WTC11 (cell line): ENCODE data around the gene C5orf58. TPM values are rescaled to one million over a fixed set of nuclear protein-coding genes. Genes with fewer than 3 reads are reported as not detected.

Experiments
- ATAC-seq: fragments of 200-7000 bp; cut with Tn5 transposase; 2 replicates; pipeline ENCODE4 v1.10.0; 2021; ENCODE audit warnings: mild to moderate bottlenecking, moderate library complexity
- CTCF ChIA-PET: fragments of 300-600 bp; sonication (Branson Sonifier 250); formaldehyde crosslinking; loops from one replicate; lab custom pipeline; 2021; ENCODE audit warnings: antibody characterized with exemption; lab: Charles Lee
- POLR2A ChIA-PET: fragments of 350-600 bp; sonication (Branson Sonifier 250); formaldehyde crosslinking; loops from one replicate; lab custom pipeline; 2021; ENCODE audit warnings: antibody characterized with exemption; lab: Charles Lee
- DNase-seq: peaks from one replicate; pipeline ENCODE4 v3.0.0; 2021; ENCODE audit warnings: low spot score
- H3K27ac Mint-ChIP-seq: 2 replicates; pipeline ENCODE4 v1.8.0; 2021; ENCODE audit warnings: mixed read lengths
- H3K27me3 Mint-ChIP-seq: 2 replicates; pipeline ENCODE4 v1.8.0; 2021; ENCODE audit warnings: low read depth, mild to moderate bottlenecking, moderate library complexity, mixed read lengths
- H3K36me3 Mint-ChIP-seq: 2 replicates; pipeline ENCODE4 v1.8.0; 2021; ENCODE audit warnings: mixed read lengths
- H3K4me1 Mint-ChIP-seq: 2 replicates; pipeline ENCODE4 v1.8.0; 2022; ENCODE audit warnings: mixed read lengths
- H3K4me3 Mint-ChIP-seq: 2 replicates; pipeline ENCODE4 v1.8.0; 2021; ENCODE audit warnings: mild to moderate bottlenecking, moderate library complexity, mixed read lengths
- H3K9me3 Mint-ChIP-seq: 2 replicates; pipeline ENCODE4 v1.8.0; 2021; ENCODE audit warnings: mixed read lengths
- EMX1 ChIP-seq: fragments of 250-450 bp; sonication (Bioruptor Pico); IDR thresholded peaks from 2 replicates; pipeline ENCODE4 v1.8.0; 2021; ENCODE audit warnings: mild to moderate bottlenecking
- GABPB1 ChIP-seq: sonication (generic); formaldehyde crosslinking; IDR thresholded peaks from 2 replicates; pipeline ENCODE4 v1.8.1; 2023; ENCODE audit warnings: mild to moderate bottlenecking, missing genetic modification reagents
- GTF2I ChIP-seq: fragments of 250-450 bp; sonication (Bioruptor Pico); conservative IDR thresholded peaks from 2 replicates; pipeline ENCODE4 v1.4.0; 2021; ENCODE audit warnings: mild to moderate bottlenecking
- NFATC4 ChIP-seq: fragments of 250-450 bp; sonication (Bioruptor Pico); IDR thresholded peaks from 2 replicates; pipeline ENCODE4 v1.9.0; 2021; ENCODE audit warnings: mild to moderate bottlenecking
- OVOL2 ChIP-seq: fragments of 250-450 bp; sonication (Bioruptor Pico); IDR thresholded peaks from 2 replicates; pipeline ENCODE4 v1.9.0; 2021; ENCODE audit warnings: mild to moderate bottlenecking, borderline replicate concordance
- PRRX2 ChIP-seq: fragments of 250-450 bp; sonication (Bioruptor Pico); IDR thresholded peaks from 2 replicates; pipeline ENCODE4 v1.8.0; 2021; ENCODE audit warnings: mild to moderate bottlenecking
- TCF7 ChIP-seq: sonication (generic); formaldehyde crosslinking; IDR thresholded peaks from 2 replicates; pipeline ENCODE4 v1.8.0; 2022; ENCODE audit warnings: mild to moderate bottlenecking, low read depth, missing genetic modification reagents, moderate library complexity
- ZNF396 ChIP-seq: fragments of 250-450 bp; sonication (Bioruptor Pico); IDR thresholded peaks from 2 replicates; pipeline ENCODE4 v1.8.0; 2021; ENCODE audit warnings: mild to moderate bottlenecking, moderate library complexity, borderline replicate concordance
- ZNF416 ChIP-seq: fragments of 250-450 bp; sonication (Bioruptor Pico); IDR thresholded peaks from 2 replicates; pipeline ENCODE4 v1.9.0; 2021; ENCODE audit warnings: mild to moderate bottlenecking, inconsistent platforms
- total RNA-seq: library from RNA; stranded (reverse); gene quantifications from 3 replicates; pipeline ENCODE4 v1.2.3, GENCODE V29; 2021
- TF ChIP-seq, protein P1 (sequence below): fragments of 250-450 bp; sonication (Bioruptor Pico); IDR thresholded peaks from 2 replicates; pipeline ENCODE4 v1.9.0; 2021; ENCODE audit warnings: mild to moderate bottlenecking
- TF ChIP-seq, protein P2 (sequence below): fragments of 250-450 bp; sonication (Bioruptor Pico); IDR thresholded peaks from 2 replicates; pipeline ENCODE4 v2.1.2; 2022; ENCODE audit warnings: mild to moderate bottlenecking, moderate library complexity
- TF ChIP-seq, protein P3 (sequence below): fragments of 250-450 bp; sonication (Bioruptor Pico); IDR thresholded peaks from 2 replicates; pipeline ENCODE4 v1.8.0; 2021; ENCODE audit warnings: mild to moderate bottlenecking
- TF ChIP-seq, protein P4 (sequence below): sonication (generic); formaldehyde crosslinking; IDR thresholded peaks from 2 replicates; pipeline ENCODE4 v1.8.1; 2022; ENCODE audit warnings: mild to moderate bottlenecking, missing genetic modification reagents, moderate library complexity, borderline replicate concordance
- TF ChIP-seq, protein P5 (sequence below): sonication (generic); formaldehyde crosslinking; IDR thresholded peaks from 2 replicates; pipeline ENCODE4 v1.8.1; 2022; ENCODE audit warnings: low read depth, mild to moderate bottlenecking, moderate library complexity, missing genetic modification reagents, borderline replicate concordance
- TF ChIP-seq, protein P6 (sequence below): sonication (generic); formaldehyde crosslinking; IDR thresholded peaks from 2 replicates; pipeline ENCODE4 v1.8.0; 2022; ENCODE audit warnings: mild to moderate bottlenecking, missing genetic modification reagents
- TF ChIP-seq, protein P7 (sequence below): fragments of 200-600 bp; IDR thresholded peaks from 2 replicates; pipeline ENCODE4 v1.8.0; 2022; ENCODE audit warnings: antibody characterized with exemption
- TF ChIP-seq, protein P8 (sequence below): fragments of 250-450 bp; sonication (Bioruptor Pico); conservative IDR thresholded peaks from 2 replicates; pipeline ENCODE4 v1.9.0; 2021; ENCODE audit warnings: mild to moderate bottlenecking
- TF ChIP-seq, protein P9 (sequence below): fragments of 250-450 bp; sonication (Bioruptor Pico); IDR thresholded peaks from 2 replicates; pipeline ENCODE4 v1.9.0; 2021; ENCODE audit warnings: mild to moderate bottlenecking
- TF ChIP-seq, protein P10 (sequence below): sonication (generic); formaldehyde crosslinking; IDR thresholded peaks from 2 replicates; pipeline ENCODE4 v1.8.1; 2023; ENCODE audit warnings: mild to moderate bottlenecking, missing genetic modification reagents, moderate library complexity

C5orf58 gene
- total RNA-seq, 1 experiment from 2014 or later: 2.0 TPM

DNA sequence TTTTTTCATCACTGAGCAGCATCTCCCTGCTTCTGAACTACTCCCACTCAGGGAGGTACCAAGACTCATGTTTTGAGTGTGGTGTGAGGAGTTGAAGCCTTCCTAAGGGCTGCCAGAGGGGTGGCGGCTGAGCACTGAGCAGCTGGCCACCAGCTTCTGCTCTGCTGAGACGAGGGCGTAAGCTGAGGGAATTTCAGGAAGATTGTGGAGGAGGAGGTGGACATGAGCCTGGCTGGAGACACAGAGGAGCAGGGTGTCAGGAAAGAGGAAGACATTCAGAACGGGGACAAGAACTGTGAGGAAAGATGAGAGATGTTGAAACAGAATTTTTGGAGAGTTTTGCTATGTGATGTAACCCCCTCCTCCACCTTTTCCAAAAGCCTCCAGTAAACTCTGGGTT lies 57.0 kb downstream of the C5orf58 start:
- DNase-seq (no peak), ATAC-seq (no peak)
- H3K9me3 Mint-ChIP-seq: peaks cover 38% of the 10 kb centered on the region
- ChIA-PET POLR2A (no interaction called here), CTCF (no interaction called here)
- H3K4me1 Mint-ChIP-seq: peaks cover 34% of the 10 kb centered on the region
- no peak overlapping the region for H3K27ac Mint-ChIP-seq
- TF ChIP-seq, protein P1, sequence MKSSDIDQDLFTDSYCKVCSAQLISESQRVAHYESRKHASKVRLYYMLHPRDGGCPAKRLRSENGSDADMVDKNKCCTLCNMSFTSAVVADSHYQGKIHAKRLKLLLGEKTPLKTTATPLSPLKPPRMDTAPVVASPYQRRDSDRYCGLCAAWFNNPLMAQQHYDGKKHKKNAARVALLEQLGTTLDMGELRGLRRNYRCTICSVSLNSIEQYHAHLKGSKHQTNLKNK: no peak
- TF ChIP-seq GTF2I (no peak), TCF7 (CRISPR knock-in tag) (no peak)
- TF ChIP-seq, protein P2, sequence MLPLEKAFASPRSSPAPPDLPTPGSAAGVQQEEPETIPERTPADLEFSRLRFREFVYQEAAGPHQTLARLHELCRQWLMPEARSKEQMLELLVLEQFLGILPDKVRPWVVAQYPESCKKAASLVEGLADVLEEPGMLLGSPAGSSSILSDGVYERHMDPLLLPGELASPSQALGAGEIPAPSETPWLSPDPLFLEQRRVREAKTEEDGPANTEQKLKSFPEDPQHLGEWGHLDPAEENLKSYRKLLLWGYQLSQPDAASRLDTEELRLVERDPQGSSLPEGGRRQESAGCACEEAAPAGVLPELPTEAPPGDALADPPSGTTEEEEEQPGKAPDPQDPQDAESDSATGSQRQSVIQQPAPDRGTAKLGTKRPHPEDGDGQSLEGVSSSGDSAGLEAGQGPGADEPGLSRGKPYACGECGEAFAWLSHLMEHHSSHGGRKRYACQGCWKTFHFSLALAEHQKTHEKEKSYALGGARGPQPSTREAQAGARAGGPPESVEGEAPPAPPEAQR (CRISPR knock-in tag): no peak
- TF ChIP-seq, protein P3, sequence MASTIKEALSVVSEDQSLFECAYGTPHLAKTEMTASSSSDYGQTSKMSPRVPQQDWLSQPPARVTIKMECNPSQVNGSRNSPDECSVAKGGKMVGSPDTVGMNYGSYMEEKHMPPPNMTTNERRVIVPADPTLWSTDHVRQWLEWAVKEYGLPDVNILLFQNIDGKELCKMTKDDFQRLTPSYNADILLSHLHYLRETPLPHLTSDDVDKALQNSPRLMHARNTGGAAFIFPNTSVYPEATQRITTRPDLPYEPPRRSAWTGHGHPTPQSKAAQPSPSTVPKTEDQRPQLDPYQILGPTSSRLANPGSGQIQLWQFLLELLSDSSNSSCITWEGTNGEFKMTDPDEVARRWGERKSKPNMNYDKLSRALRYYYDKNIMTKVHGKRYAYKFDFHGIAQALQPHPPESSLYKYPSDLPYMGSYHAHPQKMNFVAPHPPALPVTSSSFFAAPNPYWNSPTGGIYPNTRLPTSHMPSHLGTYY (CRISPR knock-in tag): no peak
- TF ChIP-seq, protein P4, sequence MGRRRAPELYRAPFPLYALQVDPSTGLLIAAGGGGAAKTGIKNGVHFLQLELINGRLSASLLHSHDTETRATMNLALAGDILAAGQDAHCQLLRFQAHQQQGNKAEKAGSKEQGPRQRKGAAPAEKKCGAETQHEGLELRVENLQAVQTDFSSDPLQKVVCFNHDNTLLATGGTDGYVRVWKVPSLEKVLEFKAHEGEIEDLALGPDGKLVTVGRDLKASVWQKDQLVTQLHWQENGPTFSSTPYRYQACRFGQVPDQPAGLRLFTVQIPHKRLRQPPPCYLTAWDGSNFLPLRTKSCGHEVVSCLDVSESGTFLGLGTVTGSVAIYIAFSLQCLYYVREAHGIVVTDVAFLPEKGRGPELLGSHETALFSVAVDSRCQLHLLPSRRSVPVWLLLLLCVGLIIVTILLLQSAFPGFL (CRISPR knock-in tag): no peak
- TF ChIP-seq, protein P5, sequence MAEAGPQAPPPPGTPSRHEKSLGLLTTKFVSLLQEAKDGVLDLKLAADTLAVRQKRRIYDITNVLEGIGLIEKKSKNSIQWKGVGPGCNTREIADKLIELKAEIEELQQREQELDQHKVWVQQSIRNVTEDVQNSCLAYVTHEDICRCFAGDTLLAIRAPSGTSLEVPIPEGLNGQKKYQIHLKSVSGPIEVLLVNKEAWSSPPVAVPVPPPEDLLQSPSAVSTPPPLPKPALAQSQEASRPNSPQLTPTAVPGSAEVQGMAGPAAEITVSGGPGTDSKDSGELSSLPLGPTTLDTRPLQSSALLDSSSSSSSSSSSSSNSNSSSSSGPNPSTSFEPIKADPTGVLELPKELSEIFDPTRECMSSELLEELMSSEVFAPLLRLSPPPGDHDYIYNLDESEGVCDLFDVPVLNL (CRISPR knock-in tag): no peak
- TF ChIP-seq, protein P6, sequence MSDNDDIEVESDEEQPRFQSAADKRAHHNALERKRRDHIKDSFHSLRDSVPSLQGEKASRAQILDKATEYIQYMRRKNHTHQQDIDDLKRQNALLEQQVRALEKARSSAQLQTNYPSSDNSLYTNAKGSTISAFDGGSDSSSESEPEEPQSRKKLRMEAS: no peak
- peaks cover 26% of the 10 kb centered on the region for H3K36me3 Mint-ChIP-seq
- H3K4me3 Mint-ChIP-seq: no peak overlapping the region
- H3K27me3 Mint-ChIP-seq: peaks cover 16% of the 10 kb centered on the region

DNA sequence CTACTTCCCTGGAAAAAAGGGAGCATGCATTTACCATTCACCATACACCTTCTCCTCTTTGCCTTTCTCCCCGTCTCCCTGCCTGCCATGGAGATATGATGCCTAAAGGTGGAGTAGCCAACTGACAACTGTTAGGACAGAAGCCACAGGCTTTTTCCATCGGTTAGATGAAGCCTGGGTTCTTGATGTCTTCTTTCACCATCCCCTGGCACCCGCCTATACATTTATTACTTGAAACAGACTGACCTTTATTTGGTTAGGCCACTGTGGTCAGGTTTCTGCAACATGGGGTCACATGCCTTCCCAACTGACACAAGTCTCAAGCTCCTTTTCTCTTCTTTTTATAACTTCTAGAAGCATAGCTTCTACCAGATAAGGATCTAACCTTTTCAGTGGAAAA lies 57.7 kb downstream of the C5orf58 start:
- Mint-ChIP-seq H3K36me3 (peaks cover 20% of the 10 kb centered on the region), H3K9me3 (peaks cover 33% of the 10 kb centered on the region), H3K27ac (no peak overlapping the region), H3K27me3 (peaks cover 16% of the 10 kb centered on the region), H3K4me1 (peaks cover 29% of the 10 kb centered on the region), H3K4me3 (no peak overlapping the region)
- ATAC-seq (no peak), DNase-seq (no peak)
- POLR2A ChIA-PET: no interaction called here
- CTCF ChIA-PET: no interaction called here
- TF ChIP-seq, protein P7, sequence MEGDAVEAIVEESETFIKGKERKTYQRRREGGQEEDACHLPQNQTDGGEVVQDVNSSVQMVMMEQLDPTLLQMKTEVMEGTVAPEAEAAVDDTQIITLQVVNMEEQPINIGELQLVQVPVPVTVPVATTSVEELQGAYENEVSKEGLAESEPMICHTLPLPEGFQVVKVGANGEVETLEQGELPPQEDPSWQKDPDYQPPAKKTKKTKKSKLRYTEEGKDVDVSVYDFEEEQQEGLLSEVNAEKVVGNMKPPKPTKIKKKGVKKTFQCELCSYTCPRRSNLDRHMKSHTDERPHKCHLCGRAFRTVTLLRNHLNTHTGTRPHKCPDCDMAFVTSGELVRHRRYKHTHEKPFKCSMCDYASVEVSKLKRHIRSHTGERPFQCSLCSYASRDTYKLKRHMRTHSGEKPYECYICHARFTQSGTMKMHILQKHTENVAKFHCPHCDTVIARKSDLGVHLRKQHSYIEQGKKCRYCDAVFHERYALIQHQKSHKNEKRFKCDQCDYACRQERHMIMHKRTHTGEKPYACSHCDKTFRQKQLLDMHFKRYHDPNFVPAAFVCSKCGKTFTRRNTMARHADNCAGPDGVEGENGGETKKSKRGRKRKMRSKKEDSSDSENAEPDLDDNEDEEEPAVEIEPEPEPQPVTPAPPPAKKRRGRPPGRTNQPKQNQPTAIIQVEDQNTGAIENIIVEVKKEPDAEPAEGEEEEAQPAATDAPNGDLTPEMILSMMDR: no peak
- TF ChIP-seq ZNF416 (CRISPR knock-in tag): no peak
- no peak for TF ChIP-seq GABPB1 (CRISPR knock-in tag)
- TF ChIP-seq, protein P8, sequence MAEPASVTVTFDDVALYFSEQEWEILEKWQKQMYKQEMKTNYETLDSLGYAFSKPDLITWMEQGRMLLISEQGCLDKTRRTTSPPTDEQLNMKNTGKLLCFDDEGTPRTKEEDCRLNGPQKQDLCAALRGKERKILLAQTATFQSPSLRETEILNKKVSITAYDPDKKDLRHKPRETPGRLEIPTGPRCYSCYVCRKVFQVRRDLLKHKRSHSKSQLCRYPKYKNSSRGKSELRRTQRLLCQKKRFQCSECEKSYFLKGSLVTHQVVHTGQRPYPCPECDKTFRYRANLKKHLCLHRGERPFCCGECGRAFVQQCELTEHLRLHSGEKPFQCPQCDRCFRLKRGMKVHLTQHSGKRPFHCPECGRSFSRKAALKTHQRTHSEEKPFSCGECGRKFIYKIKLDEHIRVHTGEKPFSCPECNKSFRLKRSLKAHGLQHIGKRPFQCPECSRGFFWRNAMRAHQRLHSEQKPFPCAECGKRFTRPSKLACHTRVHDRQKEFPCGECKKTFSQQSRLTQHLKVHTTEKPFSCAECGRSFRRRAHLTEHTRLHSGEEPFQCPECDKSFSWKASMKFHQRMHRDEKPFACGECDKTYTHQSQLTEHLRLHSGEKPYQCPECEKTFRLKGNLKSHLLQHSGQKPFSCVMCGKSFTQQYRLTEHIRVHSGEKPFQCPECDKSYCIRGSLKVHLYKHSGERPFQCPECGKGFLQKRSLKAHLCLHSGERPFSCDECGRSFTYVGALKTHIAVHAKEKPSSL: no peak
- TF ChIP-seq PRRX2: no peak
- TF ChIP-seq OVOL2 (CRISPR knock-in tag): no peak
- TF ChIP-seq, protein P9, sequence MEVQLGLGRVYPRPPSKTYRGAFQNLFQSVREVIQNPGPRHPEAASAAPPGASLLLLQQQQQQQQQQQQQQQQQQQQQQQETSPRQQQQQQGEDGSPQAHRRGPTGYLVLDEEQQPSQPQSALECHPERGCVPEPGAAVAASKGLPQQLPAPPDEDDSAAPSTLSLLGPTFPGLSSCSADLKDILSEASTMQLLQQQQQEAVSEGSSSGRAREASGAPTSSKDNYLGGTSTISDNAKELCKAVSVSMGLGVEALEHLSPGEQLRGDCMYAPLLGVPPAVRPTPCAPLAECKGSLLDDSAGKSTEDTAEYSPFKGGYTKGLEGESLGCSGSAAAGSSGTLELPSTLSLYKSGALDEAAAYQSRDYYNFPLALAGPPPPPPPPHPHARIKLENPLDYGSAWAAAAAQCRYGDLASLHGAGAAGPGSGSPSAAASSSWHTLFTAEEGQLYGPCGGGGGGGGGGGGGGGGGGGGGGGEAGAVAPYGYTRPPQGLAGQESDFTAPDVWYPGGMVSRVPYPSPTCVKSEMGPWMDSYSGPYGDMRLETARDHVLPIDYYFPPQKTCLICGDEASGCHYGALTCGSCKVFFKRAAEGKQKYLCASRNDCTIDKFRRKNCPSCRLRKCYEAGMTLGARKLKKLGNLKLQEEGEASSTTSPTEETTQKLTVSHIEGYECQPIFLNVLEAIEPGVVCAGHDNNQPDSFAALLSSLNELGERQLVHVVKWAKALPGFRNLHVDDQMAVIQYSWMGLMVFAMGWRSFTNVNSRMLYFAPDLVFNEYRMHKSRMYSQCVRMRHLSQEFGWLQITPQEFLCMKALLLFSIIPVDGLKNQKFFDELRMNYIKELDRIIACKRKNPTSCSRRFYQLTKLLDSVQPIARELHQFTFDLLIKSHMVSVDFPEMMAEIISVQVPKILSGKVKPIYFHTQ (CRISPR knock-in tag): no peak
- TF ChIP-seq ZNF396 (CRISPR knock-in tag): no peak
- TF ChIP-seq EMX1 (CRISPR knock-in tag): no peak
- TF ChIP-seq, protein P2 (CRISPR knock-in tag): no peak
- TF ChIP-seq NFATC4 (CRISPR knock-in tag): no peak
- TF ChIP-seq, protein P10, sequence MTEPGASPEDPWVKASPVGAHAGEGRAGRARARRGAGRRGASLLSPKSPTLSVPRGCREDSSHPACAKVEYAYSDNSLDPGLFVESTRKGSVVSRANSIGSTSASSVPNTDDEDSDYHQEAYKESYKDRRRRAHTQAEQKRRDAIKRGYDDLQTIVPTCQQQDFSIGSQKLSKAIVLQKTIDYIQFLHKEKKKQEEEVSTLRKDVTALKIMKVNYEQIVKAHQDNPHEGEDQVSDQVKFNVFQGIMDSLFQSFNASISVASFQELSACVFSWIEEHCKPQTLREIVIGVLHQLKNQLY: no peak
